C4-2B (cell line): ENCODE measurements around the gene COX4I1.

ENCODE experiments used
- ZFX ChIP-seq: fragments of 450-650 bp; IDR thresholded peaks from 2 replicates; pipeline ENCODE4 v1.6.1; 2017
- TF ChIP-seq, protein P1 (sequence below): fragments of 450-650 bp; conservative IDR thresholded peaks from 2 replicates; pipeline ENCODE4 v1.5.1; 2017; ENCODE audit warnings: mild to moderate bottlenecking

DNA sequence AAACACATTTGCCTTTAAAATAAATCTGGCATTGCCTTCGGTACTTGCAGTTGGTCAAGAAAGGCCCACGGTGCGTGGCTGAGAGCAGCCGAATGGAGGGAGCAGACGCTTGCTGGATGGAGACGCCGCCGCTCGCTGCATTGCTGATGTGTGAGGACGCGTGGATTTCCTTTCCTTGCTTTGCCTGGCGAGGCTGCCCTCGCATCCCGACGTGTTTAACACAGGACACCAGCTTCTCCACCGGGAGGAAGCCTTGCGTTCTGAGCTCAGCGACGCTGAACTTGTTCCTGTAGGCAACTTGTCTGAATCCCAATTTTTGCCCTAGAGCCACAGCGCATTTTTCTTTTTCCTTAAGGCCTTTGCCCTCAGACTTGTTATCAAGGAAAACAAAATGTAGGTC lies 45.8 kb downstream of the COX4I1 start:
- TF ChIP-seq, protein P1, sequence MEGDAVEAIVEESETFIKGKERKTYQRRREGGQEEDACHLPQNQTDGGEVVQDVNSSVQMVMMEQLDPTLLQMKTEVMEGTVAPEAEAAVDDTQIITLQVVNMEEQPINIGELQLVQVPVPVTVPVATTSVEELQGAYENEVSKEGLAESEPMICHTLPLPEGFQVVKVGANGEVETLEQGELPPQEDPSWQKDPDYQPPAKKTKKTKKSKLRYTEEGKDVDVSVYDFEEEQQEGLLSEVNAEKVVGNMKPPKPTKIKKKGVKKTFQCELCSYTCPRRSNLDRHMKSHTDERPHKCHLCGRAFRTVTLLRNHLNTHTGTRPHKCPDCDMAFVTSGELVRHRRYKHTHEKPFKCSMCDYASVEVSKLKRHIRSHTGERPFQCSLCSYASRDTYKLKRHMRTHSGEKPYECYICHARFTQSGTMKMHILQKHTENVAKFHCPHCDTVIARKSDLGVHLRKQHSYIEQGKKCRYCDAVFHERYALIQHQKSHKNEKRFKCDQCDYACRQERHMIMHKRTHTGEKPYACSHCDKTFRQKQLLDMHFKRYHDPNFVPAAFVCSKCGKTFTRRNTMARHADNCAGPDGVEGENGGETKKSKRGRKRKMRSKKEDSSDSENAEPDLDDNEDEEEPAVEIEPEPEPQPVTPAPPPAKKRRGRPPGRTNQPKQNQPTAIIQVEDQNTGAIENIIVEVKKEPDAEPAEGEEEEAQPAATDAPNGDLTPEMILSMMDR: no peak
- TF ChIP-seq ZFX: no peak
